ENCODE results near the gene GAK.
"Not testable (repeated sequence)": the region's sequence is repeated elsewhere in the genome, so short reads cannot be mapped to it uniquely, and the experiment has no call there.

Gene GAK

GRCh38 chr4:926538-926937, 5.6 kb downstream of the GAK start:
- DNase-seq (ENCODE audit: low read depth), result no peak

GRCh38 chr4:925771-926500, 6.2 kb downstream of the GAK start:
- DNase-seq (ENCODE audit: low read depth), result no peak

- DNase-seq (ENCODE audit: low read depth), result no peak
These were observed 6.9 kb downstream of the GAK start for GRCh38 chr4:925171-925570.

- peak; percentile 47 for DNase-seq (ENCODE audit: low read depth)
These were observed 7.7 kb downstream of the GAK start for GRCh38 chr4:924107-925096.

DNA sequence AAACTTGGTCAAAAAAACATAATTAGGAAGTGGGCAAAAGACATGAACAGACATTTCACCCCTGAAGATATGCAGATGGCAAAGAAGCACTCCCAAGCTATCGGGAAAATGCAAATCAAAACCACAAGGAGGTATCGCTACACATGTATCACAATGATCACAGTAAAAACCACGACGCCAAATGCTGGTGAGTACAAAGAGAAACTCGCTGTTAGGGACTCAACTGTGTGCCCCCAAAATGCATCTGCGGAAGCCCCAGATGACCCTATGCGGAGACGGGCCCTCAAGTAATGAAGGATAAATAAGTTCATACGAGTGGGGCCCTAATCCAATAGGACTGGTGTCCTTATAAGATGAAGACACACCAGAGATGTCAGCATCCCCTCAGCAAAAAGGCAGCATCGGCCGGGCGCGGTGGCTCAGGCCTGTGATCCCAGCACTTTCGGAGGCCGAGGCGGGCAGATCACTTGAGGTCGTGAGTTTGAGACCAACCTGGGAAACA, 10.2 kb downstream of the GAK start:
- no peak for DNase-seq (ENCODE audit: low read depth)

GRCh38 chr4:919004-919680, 13.0 kb downstream of the GAK start:
- DNase-seq (ENCODE audit: low read depth), result not testable (repeated sequence)

DNA sequence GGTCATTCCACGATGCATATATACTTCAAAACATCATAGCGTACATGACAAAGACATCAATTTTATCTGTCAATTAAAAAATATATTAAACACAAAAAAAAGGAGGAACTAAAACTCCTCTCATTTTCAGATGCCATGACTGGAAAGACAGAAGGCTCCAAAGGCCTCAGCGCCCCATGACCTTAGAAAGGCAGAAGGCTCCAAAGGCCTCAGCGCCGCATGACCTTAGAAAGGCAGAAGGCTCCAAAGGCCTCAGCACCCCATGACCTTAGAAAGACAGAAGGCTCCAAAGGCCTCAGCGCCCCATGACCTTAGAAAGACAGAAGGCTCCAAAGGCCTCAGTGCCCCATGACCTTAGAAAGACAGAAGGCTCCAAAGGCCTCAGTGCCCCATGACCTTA, 13.5 kb downstream of the GAK start:
- DNase-seq (ENCODE audit: low read depth), result not testable (repeated sequence)

DNA sequence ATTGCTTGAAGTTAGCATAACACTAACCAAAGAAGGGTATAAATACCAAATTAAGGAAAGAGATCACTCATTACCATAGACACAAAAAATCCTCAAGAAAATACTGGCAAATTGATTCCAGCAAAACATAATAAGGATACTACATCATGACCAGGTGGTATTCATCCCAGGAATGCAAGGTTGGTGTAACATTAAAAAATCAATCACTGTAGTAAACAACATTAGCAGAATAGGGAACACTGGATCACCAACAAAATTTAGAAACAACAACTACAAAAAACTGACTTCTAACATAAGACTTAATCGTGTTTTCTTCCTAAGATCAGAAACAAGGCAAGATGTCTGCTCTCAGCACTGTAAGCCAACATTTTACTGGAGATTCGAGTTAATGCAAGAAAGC, 14.1 kb downstream of the GAK start:
- no peak for DNase-seq (ENCODE audit: low read depth)

DNA sequence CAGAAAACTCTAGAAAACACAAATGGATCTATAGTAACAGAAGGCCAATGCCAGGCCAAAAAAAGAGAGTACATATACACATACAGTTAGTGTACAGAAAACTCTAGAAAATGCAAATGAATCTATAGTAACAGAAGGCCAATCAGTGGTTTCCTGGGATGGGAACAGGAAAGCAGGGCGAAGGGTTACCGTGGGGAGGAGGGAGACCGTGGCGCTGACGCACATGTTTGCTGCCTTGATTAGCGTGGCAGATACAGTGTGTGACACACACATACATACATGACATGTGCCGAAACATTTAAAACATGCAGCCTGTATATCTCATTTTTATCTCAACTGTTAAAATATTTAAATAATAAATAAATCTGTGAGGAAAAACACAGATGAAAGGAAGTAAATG, 14.7 kb downstream of the GAK start:
- DNase-seq (ENCODE audit: low read depth), result no peak

GRCh38 chr4:915595-915994, 16.5 kb downstream of the GAK start:
- DNase-seq (ENCODE audit: low read depth), result no peak

DNA sequence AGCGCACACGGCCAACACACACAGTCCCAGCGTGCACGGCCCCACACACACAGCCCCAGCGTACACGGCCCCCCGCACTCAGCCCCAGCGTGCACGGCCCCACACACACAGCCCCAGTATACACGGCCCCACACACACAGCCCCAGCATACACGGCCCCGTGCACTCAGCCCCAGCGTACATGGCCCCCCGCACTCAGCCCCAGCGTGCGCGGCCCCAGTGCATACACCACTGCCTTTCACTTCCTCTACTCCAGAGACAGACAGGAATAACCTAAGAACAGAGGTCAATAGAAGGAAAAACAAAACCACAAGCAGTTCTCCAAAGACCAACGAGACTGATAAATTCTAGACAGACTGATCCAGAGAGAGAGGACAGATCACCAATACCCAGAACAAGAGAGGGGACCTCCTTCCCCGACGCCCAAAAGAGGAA, 17.1 kb downstream of the GAK start:
- no peak for DNase-seq (ENCODE audit: low read depth)

- no peak for DNase-seq (ENCODE audit: low read depth)
These were observed 17.6 kb downstream of the GAK start for GRCh38 chr4:914531-914930.

DNA sequence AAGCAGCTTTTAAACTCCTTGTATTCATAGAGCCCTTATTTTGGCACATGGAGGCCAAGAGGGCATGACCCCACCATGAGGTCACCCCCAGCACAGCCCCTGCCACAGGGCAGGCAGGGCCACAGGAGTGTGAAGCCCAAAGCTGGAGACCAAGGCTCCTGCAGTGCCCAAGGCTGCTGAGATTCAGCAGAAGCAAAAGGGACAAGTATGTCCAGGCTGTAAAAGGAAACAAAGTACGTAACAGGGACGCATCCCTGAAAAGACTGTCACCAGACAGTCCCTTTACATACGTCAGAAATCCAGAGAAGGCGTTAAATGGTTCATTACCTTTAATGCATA, 18.9 kb downstream of the GAK start:
- DNase-seq (ENCODE audit: low read depth), result no peak

- no peak for DNase-seq (ENCODE audit: low read depth)
These were observed 19.4 kb downstream of the GAK start for GRCh38 chr4:912548-913279.

GRCh38 chr4:911871-912490, 20.1 kb downstream of the GAK start:
- DNase-seq (ENCODE audit: low read depth), result no peak

- DNase-seq (ENCODE audit: low read depth), result no peak
These were observed 20.8 kb downstream of the GAK start for GRCh38 chr4:911221-911751.

- no peak for DNase-seq (ENCODE audit: low read depth)
These were observed 21.6 kb downstream of the GAK start for GRCh38 chr4:910366-911091.

GRCh38 chr4:909821-910220, 22.3 kb downstream of the GAK start:
- DNase-seq (ENCODE audit: low read depth), result no peak

- no peak for DNase-seq (ENCODE audit: low read depth)
These were observed 23.0 kb downstream of the GAK start for GRCh38 chr4:909131-909571.

- DNase-seq (ENCODE audit: low read depth), result no peak
These were observed 24.3 kb downstream of the GAK start for GRCh38 chr4:907691-908425.
